ENCODE measurements around the gene CCDC117.

Gene CCDC117

DNA sequence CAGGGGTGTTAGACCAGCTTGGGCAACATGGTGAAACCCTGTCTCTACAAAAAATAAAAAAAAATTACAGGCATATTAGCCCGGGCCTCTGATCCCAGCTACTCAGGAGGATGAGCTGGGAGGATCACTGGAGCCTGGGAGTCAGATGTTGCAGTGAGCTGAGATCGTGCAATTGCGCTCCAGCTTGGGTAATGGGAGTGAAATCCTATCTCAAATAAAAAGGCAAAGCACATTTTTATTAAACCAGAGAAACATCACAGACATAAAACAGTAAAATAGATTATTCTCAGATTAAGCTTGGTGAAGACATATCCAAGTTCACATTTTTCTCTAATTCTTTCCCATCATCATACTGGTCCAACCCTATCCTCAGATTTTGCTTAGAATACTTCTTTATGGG lies 57.9 kb downstream of the CCDC117 start:
- no peak for DNase-seq (ENCODE audit: low spot score)

- DNase-seq (ENCODE audit: low spot score), result no peak
Observed at GRCh38 chr22:28831140-28832072, 58.9 kb downstream of the CCDC117 start.

GRCh38 chr22:28832731-28833130 lies 60.2 kb downstream of the CCDC117 start:
- DNase-seq (ENCODE audit: low spot score), result no peak

DNA sequence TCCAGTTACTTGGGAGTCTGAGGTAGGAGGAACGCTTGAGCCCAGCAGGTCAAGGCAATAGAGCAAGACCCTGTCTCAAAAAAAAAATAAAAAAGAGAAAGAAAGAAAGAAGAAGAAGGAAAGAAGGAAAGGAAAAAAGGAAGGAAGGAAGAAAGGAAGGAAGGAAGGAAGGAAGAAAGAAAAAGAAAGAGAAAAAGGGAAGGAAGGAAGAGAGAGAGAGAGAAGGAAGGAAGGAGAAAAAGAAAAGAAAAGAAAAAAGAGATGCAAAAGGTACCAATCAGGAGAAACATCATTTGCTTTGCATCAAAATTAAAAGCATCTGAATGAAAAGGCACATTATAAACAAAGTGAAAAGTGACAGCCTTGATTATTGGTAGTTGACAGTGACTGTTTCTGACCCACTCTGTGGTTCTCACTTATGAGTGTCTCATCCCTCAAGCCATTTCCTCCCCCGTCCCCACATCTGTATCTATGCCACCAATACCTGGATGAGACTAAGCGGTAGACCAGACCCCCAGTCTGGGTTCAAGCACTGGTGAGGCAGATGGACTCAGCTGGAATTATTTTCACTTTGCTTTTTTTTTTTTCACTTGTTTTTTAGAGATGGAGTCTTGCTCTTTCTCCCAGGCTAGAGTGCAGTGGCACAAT lies 60.9 kb downstream of the CCDC117 start:
- DNase-seq (ENCODE audit: low spot score), result no peak

DNA sequence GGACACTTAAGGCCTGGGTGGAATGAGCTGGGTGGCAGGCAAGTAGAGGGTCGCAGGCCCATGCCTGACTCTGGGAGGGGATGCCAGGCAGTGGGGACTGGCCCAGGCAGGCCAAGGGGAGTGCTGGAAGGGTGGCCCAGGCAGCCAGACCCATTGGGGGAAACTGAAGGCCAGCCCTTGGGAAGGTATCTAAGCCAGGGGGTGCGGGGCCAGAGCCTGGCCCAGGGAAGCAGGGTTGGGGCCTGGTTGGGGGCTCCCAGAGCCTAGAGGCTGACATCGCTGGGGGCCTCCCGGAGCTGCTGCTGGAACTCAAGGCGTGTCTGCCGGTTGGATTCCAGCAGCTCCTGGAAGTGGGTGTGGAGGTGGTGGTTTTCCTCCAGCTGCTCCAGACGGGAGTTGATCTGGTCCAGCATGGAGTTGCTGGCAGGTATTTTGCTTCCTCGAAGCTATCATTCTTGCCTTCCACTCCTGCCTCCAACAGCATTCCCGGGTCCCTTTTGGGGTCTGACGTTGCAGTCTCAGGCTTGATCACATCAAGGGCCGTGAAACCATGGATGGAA lies 63.2 kb downstream of the CCDC117 start:
- no peak for DNase-seq (ENCODE audit: low spot score)

DNA sequence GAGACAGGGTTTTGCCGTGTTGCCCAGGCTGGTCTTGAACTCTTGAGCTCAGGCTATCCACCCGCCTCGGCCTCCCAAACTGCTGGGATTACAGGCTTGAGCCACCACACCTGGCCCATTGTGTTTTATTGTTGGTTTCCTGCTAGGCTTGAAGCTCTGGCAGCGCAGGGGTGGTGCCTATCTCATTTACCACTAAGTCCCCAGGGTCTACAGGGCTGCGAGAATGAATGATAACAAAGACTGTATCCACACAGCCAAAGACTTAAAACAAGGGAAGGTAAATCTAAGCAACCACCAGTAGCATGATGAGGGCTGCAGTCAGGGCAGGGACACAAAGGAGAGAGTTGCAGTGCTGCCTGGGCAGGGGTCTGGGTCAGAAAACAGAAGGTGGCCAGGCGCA lies 65.1 kb downstream of the CCDC117 start:
- DNase-seq (ENCODE audit: low spot score), result no peak

Measured in hematopoietic multipotent progenitor cell treated with erythropoietin and hydrocortisone succinate and interleukin-3 and kit ligand, for 17 days (in vitro differentiated cells).